ENCODE results near the gene SLC35F4.

Gene SLC35F4

GRCh38 chr14:57847706-57848105 is 18.2 kb downstream of the SLC35F4 start:
- no peak for DNase-seq

DNA sequence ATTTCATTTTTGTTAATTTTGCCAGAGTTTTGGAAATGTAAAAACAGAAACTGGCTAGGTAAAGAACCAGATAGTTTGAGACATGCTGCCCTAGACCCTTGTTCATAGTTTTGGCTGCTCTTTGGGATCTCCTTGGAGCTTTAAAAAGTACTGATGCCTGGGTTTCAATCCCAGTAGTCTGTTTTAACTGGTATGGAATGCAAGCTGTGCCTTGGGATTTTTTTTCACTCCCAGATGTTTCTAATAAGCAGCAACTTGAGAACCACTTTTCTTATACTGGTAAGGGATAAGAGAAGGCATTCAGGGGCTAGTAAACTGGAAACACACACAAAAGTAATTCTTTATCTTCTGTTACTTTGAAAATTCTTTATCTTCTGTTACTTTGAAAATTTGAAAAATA is 18.8 kb downstream of the SLC35F4 start:
- DNase-seq: no peak

DNA sequence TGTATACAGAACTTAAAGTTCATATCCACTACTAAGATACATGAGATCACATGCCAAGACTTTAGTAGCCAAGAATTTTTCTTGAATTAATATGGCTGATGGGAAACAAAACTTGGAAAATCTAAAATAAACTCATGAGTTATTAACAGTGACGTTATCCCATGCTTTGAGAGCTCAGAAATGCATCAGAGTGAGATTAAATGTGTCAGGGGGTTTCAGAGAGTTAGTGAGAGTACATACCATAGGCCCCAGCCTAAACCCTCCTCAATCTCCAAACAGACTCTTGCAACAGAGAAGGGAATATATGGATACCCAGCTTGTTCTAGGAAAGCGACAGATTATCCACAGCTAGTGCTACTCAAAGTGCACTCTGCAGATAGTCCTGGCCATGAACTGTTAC is 19.3 kb downstream of the SLC35F4 start:
- DNase-seq: no peak

DNA sequence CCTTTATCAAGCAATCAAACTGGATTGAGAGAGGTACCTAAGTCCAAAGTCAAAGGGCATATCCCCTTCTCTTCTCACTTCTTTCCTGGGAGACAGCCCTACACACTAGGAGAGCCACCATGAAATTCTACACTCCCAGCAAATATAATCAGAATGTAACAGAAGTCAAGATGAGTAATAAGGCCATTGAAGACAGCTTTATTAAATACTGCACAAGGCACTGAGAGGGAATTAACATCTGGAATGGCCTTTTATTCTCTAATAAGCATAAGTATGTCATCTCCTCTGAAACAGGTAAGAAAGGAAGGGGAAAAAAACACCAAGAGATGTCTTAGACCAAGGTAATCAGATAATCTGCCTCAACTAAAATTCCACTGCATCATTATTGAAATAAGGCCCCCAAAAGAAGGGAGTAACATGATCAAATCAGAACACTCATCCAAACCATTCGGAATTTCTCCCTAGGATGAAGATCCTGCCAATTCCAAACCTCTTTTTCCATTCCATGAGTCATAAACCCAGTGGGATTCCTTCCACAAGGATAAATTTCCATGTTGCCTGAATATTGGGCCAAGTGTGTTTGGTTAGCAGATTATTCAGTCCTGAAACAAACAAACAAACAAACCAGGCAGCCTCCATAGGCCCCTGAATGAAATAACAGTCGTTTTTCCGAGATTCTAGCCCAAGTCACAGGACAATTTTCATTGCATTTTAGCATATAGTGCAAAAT is 19.9 kb downstream of the SLC35F4 start:
- no peak for DNase-seq

DNA sequence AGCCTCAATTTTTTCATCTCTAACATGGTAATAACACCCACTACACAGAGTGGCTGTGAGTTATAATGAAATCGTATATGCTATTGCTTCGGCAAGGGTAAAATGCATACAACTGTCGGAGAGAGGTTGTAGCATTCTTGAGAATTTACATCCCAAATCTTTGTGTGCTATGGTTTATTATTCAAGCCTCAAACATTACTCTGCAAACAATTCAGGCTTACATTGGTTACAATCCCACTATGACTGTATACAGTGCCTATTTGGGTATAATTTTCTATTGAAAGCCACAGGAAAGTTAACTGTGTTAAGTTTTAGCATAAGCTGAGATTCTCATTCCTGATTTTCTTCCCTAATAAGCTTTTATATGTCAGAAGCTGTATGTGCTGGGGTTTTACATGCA is 20.6 kb downstream of the SLC35F4 start:
- DNase-seq: no peak

DNA sequence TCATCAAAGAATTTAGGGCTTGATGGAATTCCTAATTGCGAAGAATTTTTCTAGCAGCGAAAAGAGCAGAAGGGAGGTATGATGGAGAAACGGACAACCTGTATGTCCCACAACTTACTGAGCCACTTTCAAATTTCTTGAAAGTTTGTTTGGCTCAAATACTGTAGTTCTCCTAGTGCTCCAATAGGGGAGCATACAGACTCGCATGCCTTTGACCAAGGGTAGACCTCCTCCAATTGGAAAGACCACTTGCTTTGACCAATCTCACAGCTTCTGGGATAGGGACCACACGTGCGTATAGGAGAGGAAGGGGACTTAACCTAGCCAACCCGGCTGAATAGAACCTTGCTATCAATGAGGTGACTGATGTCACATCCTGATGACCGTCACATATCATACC is 28.6 kb downstream of the SLC35F4 start:
- DNase-seq: no peak

DNA sequence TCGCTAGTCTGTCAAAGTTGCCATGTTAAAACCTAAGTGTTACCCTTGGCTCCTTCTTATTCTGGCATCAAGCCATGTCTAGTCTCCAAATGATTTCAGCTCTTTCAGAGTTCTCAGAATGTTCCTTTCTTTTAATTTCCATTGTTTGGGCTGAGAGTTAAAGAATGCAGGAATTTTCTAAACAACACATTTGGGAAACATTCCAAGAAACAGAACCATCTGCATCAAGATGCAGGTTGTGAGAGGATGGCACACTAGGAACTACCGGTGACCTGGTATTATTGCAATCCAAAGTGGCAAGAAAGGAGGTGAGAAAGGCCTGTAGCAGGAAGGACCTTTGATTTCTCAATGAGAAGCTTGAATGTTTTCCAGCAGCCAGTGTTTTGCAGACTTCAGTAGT is 30.1 kb downstream of the SLC35F4 start:
- no peak for DNase-seq

- no peak for DNase-seq
These were observed 30.9 kb downstream of the SLC35F4 start for GRCh38 chr14:57834961-57835360.

DNA sequence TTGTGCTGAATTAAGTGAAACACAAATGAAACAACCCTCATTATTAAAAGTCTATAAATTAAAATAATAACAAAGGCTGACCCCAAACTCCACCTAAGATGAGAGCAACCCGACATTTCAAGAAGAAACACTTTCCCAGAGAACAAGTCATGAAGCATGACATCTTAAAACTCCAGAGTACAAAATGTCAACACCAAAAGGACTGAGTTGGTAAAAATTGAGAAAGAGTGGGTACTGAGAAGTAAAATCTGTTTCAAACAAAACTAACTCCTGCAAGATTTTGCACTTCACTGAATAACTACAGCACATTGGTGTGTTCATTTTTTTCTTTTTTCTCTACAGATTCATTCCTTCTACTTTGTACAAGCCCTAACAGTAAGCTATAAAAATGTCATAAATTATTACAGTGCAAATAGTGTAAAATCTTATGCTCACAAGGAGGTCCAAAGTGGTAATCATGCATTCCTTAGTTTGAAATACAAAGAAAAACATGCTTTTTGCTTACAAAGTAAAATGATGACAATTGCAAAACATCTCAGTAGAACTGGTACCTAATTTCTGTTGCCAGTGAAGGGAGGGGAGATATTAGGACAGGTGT is 31.8 kb downstream of the SLC35F4 start:
- no peak for DNase-seq

DNA sequence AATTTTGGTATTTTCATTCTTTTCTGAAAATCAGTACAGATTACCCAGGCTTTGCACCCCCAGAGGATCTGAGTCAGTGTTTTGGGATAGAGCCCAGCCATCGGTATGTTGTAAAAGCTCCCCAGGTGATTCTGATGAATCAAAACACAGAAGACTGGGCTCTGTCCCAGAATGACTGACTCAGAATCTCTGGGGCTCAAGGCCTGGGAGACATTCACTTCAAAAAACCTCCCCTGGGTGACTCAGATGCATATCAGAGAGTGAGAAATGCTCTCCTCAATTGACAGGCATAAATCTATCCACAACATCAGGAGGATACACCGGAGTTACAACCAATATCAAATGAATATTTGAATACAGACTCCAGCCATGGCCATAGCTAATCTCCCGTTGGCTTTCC is 32.6 kb downstream of the SLC35F4 start:
- DNase-seq: no peak

GRCh38 chr14:57831981-57832380 is 33.9 kb downstream of the SLC35F4 start:
- no peak for DNase-seq

- no peak for DNase-seq
These were observed 37.2 kb downstream of the SLC35F4 start for GRCh38 chr14:57828713-57829112.

DNA sequence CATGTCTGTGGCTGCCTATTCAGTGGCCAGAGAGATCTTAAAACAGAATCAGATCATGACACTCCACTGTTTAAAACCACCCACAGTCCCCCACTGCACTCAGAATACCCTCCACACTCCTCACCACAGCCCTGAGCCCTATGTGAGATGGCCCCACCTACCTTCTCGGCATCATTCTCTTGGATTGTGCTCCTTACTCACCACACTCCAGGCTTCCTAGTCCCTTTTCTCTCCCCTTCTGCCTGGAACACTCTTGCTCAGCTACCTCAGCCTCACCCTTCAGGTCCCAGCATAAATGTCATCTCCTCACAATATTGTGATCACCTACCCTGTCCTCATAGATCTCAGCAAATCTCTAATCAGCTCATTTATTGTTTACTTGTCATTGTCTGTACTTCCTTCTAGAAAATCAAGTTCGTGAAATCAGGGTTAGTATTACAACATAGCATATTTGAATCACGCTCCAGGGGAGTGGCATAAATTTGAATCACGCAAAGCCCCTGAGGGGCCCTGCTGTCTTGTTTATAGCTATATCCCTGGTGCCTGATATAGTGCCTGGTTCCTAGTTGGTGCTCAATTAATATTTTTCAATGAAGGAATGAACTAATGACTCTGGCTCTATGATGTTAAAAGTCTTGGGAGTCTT is 42.8 kb downstream of the SLC35F4 start:
- no peak for DNase-seq

DNA sequence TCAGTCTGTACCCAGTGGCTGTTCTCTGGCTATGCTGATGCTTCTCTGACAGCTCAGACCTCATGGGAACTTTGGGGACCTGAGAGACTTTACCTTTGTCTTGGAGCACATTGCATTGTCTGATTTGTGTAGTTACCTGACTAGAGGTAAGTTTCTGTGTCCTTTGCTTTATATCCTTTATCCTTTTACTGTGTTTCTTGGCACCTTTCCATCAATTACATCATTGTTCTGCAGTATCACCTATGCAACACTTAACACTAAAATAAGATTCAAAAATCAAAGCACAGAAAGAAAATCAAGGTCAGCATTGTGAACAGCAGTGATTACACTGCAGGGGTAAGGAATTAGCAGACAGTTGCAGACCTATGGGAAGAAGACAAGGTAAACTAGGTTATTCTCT is 43.8 kb downstream of the SLC35F4 start:
- no peak for DNase-seq

DNA sequence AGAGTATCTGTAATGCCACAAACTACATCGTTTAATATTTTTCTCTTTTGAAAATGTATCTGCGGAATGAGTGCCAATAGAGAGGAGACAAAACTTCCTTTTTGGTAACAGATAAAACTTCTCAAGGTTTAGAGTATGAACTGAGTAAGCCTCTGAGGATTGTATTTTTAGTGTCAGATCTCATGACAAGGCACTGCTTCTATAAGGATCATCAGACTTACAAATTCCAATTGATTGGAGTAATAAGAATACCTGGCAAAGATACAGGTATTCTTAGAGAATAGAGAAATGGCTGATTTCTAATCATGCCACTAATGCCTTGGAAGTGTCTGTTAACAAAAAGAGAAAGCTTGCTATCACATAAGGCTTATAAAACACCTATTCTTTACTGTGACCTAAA is 45.3 kb downstream of the SLC35F4 start:
- DNase-seq: no peak

- DNase-seq: no peak
These were observed 47.4 kb downstream of the SLC35F4 start for GRCh38 chr14:57818511-57818910.

GRCh38 chr14:57816568-57817284 is 49.2 kb downstream of the SLC35F4 start:
- no peak for DNase-seq

DNA sequence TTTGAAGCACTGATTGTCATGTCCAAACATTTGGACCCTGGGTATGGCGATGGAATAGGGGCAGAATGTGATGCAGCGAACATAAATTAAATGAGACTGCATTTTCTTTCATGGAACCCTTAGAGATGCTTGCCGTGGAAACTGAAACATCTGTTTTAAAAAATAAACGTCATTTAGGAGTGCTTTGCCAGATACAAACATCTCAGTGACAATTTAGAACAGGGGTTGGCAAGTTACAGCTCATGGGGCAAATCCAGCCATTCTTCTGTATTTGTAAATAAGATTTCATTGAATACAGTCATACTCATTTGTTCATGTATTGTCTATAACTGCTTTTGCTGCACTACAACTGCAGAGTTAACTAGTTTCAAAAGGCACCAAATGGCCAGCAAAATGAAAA is 51.2 kb downstream of the SLC35F4 start:
- DNase-seq: no peak

DNA sequence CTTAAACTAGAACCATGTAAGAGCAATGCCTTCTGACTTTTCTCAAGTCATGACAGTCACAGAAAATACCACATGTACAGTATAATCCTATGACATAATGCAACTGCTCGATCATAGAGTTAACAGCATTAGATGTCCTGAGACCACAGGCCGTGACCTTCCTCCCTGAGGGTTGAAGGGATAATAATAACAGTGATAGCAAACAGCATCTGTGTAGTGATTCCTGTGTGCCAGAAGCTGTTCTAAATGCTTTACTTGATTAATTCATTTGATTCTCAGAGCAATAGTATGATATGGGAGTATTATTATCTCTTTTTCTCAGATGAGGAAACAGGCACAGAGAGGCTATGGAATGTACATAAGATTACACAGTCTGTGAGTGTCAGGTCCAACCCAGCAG is 53.2 kb downstream of the SLC35F4 start:
- DNase-seq: no peak

- no peak for DNase-seq
These were observed 53.8 kb downstream of the SLC35F4 start for GRCh38 chr14:57811998-57812546.

GRCh38 chr14:57809808-57810207 is 56.1 kb downstream of the SLC35F4 start:
- no peak for DNase-seq

- no peak for DNase-seq
These were observed 68.7 kb downstream of the SLC35F4 start for GRCh38 chr14:57797160-57797559.

DNA sequence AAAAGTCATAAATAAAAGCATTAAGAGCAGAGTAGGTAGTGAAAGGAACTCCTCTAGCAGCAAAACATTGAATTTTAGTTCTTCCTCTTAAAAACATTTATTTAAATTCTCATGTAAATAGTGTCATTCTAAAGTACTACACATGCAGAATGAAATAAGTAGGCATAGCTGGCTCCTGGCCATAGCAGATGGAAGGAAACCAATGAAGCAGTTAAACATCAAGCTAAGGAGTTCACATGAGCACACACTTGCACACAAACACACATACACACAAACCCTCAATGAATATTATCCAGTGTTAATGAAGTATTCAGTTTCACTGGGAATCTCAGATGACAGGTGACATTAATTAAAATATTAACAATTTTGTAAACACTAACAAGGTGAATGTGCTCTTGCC is 69.3 kb downstream of the SLC35F4 start:
- no peak for DNase-seq

- no peak for DNase-seq
These were observed 80.8 kb downstream of the SLC35F4 start for GRCh38 chr14:57785058-57785457.

Data from NCI-H1436 (cell line).